SK-N-SH treated with all-trans-retinoic acid at 6 μM for 48 hours (cell line): Measurements from ENCODE around the gene TOP2B.

ENCODE experiments used
- ATAC-seq: fragments of 200-7000 bp; cut with Tn5 transposase; 3 replicates; pipeline ENCODE4 v1.9.1; 2020; ENCODE audit warnings: mild to moderate bottlenecking, moderate library complexity
- BACH2 ChIP-seq: fragments of 250-450 bp; sonication (Bioruptor Pico); IDR thresholded peaks from 2 replicates; pipeline ENCODE4 v1.9.0; 2021; ENCODE audit warnings: mild to moderate bottlenecking, borderline replicate concordance
- CSRNP3 ChIP-seq: fragments of 250-450 bp; sonication (Bioruptor Pico); IDR thresholded peaks from 2 replicates; pipeline ENCODE4 v1.5.1; 2021; ENCODE audit warnings: mild to moderate bottlenecking, moderate library complexity
- ESRRG ChIP-seq: fragments of 250-450 bp; sonication (Bioruptor Pico); IDR thresholded peaks from 2 replicates; pipeline ENCODE4 v1.6.1; 2021; ENCODE audit warnings: mild to moderate bottlenecking
- GLIS3 ChIP-seq: fragments of 250-450 bp; sonication (Bioruptor Pico); IDR thresholded peaks from 2 replicates; pipeline ENCODE4 v1.5.0; 2020; ENCODE audit warnings: mild to moderate bottlenecking, moderate library complexity
- OSR1 ChIP-seq: fragments of 250-450 bp; sonication (Bioruptor Pico); IDR thresholded peaks from 2 replicates; pipeline ENCODE4 v1.8.0; 2022; ENCODE audit warnings: moderate library complexity, mild to moderate bottlenecking, inconsistent platforms
- POU6F1 ChIP-seq: fragments of 250-450 bp; sonication (Bioruptor Pico); IDR thresholded peaks from 2 replicates; pipeline ENCODE4 v1.8.0; 2021; ENCODE audit warnings: low read depth, mild to moderate bottlenecking, moderate library complexity, borderline replicate concordance
- RARB ChIP-seq: fragments of 250-450 bp; sonication (Bioruptor Pico); IDR thresholded peaks from 2 replicates; pipeline ENCODE4 v1.8.0; 2021; ENCODE audit warnings: mild to moderate bottlenecking, moderate library complexity
- SNAI2 ChIP-seq: fragments of 250-450 bp; sonication (Bioruptor Pico); IDR thresholded peaks from 2 replicates; pipeline ENCODE4 v1.5.0; 2020; ENCODE audit warnings: mild to moderate bottlenecking, moderate library complexity
- TOX ChIP-seq: fragments of 250-450 bp; sonication (Bioruptor Pico); IDR thresholded peaks from 2 replicates; pipeline ENCODE4 v1.8.0; 2021; ENCODE audit warnings: mild to moderate bottlenecking, moderate library complexity, borderline replicate concordance
- ZFP3 ChIP-seq: fragments of 250-450 bp; sonication (Bioruptor Pico); IDR thresholded peaks from 2 replicates; pipeline ENCODE4 v1.5.0; 2020; ENCODE audit warnings: mild to moderate bottlenecking, moderate library complexity
- ZFP30 ChIP-seq: fragments of 450-650 bp; formaldehyde crosslinking; IDR thresholded peaks from 2 replicates; pipeline ENCODE4 v1.5.0; 2022; ENCODE audit warnings: mild to moderate bottlenecking, moderate library complexity
- ZNF70 ChIP-seq: fragments of 450-650 bp; formaldehyde crosslinking; IDR thresholded peaks from 2 replicates; pipeline ENCODE4 v1.5.0; 2020; ENCODE audit warnings: mild to moderate bottlenecking, moderate library complexity
- ZNF8 ChIP-seq: fragments of 450-650 bp; formaldehyde crosslinking; IDR thresholded peaks from 2 replicates; pipeline ENCODE4 v1.5.0; 2020; ENCODE audit warnings: mild to moderate bottlenecking, moderate library complexity
- TF ChIP-seq, protein P1 (sequence below): fragments of 250-450 bp; sonication (Bioruptor Pico); IDR thresholded peaks from 2 replicates; pipeline ENCODE4 v1.5.0; 2020; ENCODE audit warnings: mild to moderate bottlenecking, moderate library complexity

Gene TOP2B, protein sequence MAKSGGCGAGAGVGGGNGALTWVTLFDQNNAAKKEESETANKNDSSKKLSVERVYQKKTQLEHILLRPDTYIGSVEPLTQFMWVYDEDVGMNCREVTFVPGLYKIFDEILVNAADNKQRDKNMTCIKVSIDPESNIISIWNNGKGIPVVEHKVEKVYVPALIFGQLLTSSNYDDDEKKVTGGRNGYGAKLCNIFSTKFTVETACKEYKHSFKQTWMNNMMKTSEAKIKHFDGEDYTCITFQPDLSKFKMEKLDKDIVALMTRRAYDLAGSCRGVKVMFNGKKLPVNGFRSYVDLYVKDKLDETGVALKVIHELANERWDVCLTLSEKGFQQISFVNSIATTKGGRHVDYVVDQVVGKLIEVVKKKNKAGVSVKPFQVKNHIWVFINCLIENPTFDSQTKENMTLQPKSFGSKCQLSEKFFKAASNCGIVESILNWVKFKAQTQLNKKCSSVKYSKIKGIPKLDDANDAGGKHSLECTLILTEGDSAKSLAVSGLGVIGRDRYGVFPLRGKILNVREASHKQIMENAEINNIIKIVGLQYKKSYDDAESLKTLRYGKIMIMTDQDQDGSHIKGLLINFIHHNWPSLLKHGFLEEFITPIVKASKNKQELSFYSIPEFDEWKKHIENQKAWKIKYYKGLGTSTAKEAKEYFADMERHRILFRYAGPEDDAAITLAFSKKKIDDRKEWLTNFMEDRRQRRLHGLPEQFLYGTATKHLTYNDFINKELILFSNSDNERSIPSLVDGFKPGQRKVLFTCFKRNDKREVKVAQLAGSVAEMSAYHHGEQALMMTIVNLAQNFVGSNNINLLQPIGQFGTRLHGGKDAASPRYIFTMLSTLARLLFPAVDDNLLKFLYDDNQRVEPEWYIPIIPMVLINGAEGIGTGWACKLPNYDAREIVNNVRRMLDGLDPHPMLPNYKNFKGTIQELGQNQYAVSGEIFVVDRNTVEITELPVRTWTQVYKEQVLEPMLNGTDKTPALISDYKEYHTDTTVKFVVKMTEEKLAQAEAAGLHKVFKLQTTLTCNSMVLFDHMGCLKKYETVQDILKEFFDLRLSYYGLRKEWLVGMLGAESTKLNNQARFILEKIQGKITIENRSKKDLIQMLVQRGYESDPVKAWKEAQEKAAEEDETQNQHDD (N-terminal part only)

GRCh38 chr3:25664812-25665314 lies at the start of gene TOP2B:
Gene TOP2B, minus strand, starts transcription at chr3:25664907. Its CDS starts 610 bp downstream, at chr3:25664297.
- ATAC-seq, result peak; percentile 95
- TF ChIP-seq SNAI2 (no peak), BACH2 (CRISPR knock-in tag) (no peak), ZNF70 (CRISPR knock-in tag) (no peak), OSR1 (CRISPR knock-in tag) (no peak), CSRNP3 (CRISPR knock-in tag) (no peak), POU6F1 (CRISPR knock-in tag) (no peak)
- TF ChIP-seq, protein P1, sequence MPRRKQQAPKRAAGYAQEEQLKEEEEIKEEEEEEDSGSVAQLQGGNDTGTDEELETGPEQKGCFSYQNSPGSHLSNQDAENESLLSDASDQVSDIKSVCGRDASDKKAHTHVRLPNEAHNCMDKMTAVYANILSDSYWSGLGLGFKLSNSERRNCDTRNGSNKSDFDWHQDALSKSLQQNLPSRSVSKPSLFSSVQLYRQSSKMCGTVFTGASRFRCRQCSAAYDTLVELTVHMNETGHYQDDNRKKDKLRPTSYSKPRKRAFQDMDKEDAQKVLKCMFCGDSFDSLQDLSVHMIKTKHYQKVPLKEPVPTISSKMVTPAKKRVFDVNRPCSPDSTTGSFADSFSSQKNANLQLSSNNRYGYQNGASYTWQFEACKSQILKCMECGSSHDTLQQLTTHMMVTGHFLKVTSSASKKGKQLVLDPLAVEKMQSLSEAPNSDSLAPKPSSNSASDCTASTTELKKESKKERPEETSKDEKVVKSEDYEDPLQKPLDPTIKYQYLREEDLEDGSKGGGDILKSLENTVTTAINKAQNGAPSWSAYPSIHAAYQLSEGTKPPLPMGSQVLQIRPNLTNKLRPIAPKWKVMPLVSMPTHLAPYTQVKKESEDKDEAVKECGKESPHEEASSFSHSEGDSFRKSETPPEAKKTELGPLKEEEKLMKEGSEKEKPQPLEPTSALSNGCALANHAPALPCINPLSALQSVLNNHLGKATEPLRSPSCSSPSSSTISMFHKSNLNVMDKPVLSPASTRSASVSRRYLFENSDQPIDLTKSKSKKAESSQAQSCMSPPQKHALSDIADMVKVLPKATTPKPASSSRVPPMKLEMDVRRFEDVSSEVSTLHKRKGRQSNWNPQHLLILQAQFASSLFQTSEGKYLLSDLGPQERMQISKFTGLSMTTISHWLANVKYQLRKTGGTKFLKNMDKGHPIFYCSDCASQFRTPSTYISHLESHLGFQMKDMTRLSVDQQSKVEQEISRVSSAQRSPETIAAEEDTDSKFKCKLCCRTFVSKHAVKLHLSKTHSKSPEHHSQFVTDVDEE (CRISPR knock-in tag), result no peak

DNA sequence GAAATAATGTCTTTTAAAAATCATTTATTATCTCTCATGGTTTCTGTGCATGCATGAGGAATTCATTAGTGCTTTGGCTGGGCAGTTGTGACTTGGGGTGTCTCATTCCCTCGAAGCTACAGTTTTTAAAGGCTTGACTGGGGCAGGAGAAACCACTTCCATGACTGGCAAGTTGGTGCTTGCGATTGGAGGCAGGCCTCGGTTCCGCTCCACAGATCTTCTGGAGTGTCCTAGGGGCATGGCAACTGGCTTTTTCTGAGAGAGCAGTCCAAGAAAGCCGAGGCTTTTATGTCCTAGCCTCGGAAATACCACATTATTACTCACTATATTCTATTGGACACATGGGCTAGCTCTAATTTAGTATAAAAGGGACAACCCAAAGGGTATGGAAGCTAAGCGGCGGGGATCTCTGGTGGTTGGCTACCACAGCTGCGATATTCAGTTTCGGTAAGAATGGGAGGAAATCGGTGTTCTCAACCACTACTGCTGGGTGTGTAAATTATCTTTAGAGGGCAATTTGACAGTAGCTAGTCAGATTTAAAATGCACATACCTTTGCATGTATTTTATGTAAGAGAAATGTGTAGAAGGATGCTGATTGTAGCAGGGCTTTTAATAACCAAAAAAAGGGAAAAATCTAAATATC lies 48.8 kb upstream of the TOP2B start:
- no peak for ATAC-seq
- TF ChIP-seq ZNF8 (CRISPR knock-in tag), result no peak
- no peak for TF ChIP-seq SNAI2
- TF ChIP-seq POU6F1 (CRISPR knock-in tag), result no peak
- TF ChIP-seq ESRRG (CRISPR knock-in tag), result no peak
- TF ChIP-seq GLIS3, result no peak
- TF ChIP-seq ZFP3 (CRISPR knock-in tag), result no peak

DNA sequence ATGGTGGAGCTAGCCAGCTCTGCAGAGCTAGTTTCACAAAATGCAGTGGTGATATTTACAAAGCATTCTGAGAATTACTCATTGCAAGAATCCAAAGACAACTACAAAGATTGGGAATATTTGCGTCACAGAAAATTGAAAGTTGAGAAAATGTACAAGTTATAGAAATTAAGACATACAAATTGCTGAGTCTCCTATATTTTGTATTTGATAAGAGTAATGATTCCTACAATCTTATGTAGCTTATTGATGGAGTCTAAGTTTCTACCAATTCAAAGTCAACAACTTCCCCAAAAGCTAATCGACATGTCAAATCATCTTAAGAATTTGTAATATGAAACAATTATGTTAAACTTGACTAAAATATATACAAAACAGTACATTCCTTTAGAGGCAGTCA lies 46.4 kb upstream of the TOP2B start:
- TF ChIP-seq RARB (CRISPR knock-in tag), result no peak
- TF ChIP-seq, all 23 proteins: peak for 0
- ATAC-seq, result no peak

DNA sequence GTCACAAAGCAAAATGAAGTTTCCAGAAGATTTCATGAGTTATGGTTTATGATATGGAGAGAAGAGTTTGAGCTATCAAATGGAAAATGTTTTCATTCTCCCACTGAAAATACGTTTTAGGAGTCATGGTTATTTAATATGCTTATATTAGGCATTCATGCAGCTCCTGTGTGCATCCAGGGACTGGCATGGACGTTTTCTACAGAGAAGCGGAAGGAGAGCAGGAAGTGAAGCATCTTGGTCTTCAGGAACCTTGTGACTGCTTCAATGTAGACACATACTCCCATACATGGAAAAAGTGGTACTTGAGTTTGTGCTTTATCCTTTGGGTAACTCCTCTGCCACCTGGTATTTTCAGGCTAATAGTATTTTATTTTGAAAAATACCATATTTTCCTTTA lies 43.3 kb upstream of the TOP2B start:
- ATAC-seq, result no peak

More for the DNA sequence above, 43.3 kb upstream of the TOP2B start:
- TF ChIP-seq POU6F1 (CRISPR knock-in tag) (no peak), TOX (CRISPR knock-in tag) (no peak), ZNF70 (CRISPR knock-in tag) (no peak), SNAI2 (no peak), ZFP30 (CRISPR knock-in tag) (no peak)
